ENCODE measurements around the gene SEC24A. TPM values are rescaled to one million over a fixed set of nuclear protein-coding genes. Genes with fewer than 3 reads are reported as not detected.
"Not testable (repeated sequence)": the region's sequence is repeated elsewhere in the genome, so short reads cannot be mapped to it uniquely, and the experiment has no call there.

SEC24A gene
- total RNA-seq, 1 experiment from 2014 or later = 23.3 TPM

DNA sequence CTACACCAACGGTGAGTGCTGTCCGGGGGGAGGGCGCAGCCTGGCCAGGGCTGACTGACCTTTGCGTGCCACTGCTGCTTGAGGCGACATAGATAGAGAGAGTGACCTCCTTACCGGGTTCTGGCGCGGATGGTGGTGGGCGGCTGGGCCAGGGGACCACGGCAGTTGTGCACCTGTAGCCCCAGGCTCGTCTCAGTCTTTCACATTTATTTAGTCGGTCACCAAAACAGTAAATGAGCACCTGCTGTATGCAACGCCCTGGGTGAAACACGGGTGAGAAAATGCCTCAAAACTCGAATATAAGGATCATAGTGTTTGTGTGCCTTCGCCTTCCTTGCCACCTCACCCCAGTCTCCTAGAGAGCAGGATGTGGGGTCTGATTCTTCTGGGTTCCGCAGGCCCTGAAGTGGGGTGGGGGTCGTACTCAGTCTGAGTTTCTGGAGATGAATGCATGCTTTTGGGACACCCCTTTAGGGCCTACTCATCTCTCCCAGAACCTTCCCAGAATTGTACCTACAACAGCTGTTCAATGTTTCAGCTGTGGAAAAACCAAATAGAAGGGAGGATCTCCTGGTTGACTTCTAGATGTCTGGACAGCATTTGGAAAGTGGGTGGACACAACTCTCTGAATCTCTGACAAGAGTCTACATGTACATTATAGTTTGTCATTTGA lies 714 bp downstream of the SEC24A start:
- no peak for DNase-seq (ENCODE audit: low spot score)

- not testable (repeated sequence) for DNase-seq (ENCODE audit: low spot score)
Observed at GRCh38 chr5:134650660-134651059, 2.1 kb downstream of the SEC24A start.

DNA sequence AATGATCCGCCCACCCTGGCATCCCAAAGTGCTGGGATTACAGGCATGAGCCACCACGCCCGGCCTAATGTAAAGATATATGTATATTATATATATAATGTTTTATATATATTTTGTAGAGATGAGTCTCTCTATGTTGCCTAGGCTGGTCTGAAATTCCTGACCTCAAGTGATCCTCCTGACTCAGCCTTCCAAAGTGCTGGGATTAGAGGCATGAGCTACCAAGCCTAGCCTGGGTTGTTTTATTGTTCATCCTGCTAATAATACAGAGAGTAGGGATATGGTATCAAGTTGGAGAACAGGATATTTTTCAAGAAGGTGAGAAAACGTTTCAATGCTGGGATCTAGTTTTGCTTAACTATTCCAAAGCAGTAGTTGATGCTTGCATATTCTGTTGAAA lies 2.9 kb downstream of the SEC24A start:
- no peak for DNase-seq (ENCODE audit: low spot score)

DNA sequence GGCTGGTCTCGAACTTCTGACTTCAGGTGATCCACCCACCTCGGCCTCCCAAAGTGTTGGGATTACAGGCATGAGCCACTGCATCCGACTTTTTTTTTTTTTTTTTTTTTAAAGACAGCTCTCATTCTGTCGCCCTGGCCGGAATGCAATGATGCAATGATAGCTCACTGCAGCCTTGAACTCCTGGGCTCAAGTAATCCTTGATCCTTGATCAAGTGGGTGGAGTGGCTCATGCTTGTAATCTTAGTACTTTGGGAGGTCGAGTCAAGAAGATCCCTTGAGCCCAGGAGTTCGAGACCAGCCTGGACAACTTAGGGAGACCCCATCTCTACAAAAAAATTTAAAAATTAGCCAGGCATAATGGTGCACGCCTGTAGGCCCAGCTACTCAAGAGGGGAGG lies 8.1 kb downstream of the SEC24A start:
- no peak for DNase-seq (ENCODE audit: low spot score)

- DNase-seq (ENCODE audit: low spot score) = no peak
Observed at GRCh38 chr5:134659456-134659855, 10.9 kb downstream of the SEC24A start.

- DNase-seq (ENCODE audit: low spot score) = no peak
Observed at GRCh38 chr5:134659922-134660321, 11.3 kb downstream of the SEC24A start.

- no peak for DNase-seq (ENCODE audit: low spot score)
Observed at GRCh38 chr5:134662971-134663370, 14.4 kb downstream of the SEC24A start.

DNA sequence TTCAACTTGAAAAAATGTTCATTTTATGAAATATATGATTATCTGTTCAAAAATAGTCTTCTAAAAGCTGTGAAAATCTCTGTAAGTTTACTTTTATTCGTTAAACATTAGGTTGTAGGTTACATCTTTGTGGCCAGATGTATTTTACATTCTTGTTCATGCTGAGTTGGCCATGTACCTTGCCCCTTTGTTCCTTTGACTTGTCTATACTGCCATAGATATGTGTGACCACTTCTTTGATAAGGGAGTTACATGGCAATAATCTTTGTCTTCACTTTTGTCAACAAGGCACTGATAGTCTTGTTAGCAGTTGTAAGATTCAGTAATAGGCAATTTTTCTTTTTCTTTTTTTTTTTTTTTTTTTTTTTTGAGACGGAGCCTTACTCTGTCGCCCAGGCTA lies 15.9 kb downstream of the SEC24A start:
- DNase-seq (ENCODE audit: low spot score) = no peak

DNA sequence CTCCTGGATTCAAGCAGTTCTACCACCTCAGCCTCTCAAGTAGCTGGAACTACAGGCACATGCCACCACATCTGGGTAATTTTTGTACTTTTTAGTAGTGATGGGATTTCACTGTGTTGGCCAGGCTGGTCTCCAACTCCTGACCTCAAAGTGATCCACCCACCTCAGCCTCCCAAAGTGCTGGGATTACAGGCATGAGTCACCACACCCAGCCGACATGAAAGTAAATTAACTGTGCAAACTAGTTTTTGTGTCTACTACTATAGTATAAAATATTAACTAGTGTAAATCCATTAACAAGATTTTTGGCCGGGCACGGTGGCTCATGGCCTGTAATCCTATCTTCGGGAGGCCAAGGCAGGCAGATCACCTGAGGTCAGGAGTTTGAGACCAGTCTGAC lies 25.0 kb downstream of the SEC24A start:
- DNase-seq (ENCODE audit: low spot score) = not testable (repeated sequence)

- DNase-seq (ENCODE audit: low spot score) = not testable (repeated sequence)
Observed at GRCh38 chr5:134677357-134677756, 28.8 kb downstream of the SEC24A start.

- DNase-seq (ENCODE audit: low spot score) = not testable (repeated sequence)
Observed at GRCh38 chr5:134690144-134690543, 41.6 kb downstream of the SEC24A start.

- no peak for DNase-seq (ENCODE audit: low spot score)
Observed at GRCh38 chr5:134692722-134693121, 44.1 kb downstream of the SEC24A start.

GRCh38 chr5:134708301-134708700 lies 59.7 kb downstream of the SEC24A start:
- DNase-seq (ENCODE audit: low spot score) = no peak

DNA sequence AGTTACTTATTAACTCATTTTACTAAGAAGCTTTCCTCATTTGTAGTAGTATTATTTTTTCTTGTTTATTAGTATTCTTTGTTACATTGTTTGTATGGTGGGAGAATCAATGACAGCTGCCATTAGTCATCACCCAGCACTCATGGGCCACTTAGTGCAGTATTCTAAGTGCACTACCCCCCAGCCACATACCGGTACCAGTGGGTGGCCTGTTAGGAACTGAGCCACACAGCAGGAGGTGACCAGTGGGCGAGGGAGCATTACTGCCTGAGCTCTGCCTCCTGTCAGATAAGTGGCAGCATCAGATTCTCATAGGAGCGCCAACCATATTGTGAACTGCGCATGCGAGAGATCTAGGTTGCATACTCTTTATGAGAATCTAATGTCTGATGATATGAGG lies 65.5 kb downstream of the SEC24A start:
- no peak for DNase-seq (ENCODE audit: low spot score)

DNA sequence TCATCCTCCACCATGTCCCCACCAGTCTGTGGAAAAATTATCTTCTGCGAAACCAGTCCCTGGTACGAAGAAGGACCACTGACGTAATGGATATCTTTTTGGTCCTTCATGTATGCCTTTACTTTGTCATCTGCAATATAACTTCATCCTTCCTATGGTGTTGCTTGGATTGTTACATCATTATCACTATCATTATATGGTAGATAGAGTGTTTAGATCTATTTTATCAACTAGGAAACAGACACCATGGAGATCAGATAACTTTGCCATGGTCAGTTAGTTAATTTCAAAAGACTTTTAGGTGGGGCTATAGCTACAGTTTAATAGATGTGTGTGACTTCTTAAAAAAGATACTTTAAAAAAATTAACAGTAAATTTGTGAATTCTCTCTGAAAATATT lies 66.0 kb downstream of the SEC24A start:
- no peak for DNase-seq (ENCODE audit: low spot score)

GRCh38 chr5:134715466-134715865 lies 66.9 kb downstream of the SEC24A start:
- DNase-seq (ENCODE audit: low spot score) = not testable (repeated sequence)

GRCh38 chr5:134724872-134725271 lies 76.3 kb downstream of the SEC24A start:
- DNase-seq (ENCODE audit: low spot score) = no peak

GRCh38 chr5:134732819-134733218 lies 84.2 kb downstream of the SEC24A start:
- no peak for DNase-seq (ENCODE audit: low spot score)

DNA sequence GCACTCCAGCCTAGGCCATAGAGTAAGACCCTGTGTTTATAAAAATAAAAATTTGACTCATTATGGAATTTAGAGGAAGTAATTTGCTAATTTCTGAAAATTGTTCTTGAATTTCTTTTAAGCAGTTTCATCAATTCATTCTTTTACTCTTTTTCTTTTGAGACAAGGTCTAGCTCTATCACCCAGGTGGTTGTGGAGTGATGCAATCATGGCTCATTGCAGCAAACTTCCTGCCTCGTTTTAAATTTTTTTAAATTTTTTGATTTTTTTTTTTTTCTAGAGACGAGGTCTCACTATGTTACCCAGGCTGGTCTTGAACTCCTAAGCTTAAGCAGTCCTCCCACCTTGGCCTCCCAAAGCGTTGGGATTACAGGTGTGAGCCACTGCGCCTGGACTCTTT lies 86.7 kb downstream of the SEC24A start:
- DNase-seq (ENCODE audit: low spot score) = no peak

- no peak for DNase-seq (ENCODE audit: low spot score)
Observed at GRCh38 chr5:134736173-134736812, 87.7 kb downstream of the SEC24A start.

- peak; percentile 98 for DNase-seq (ENCODE audit: low spot score)
Observed at GRCh38 chr5:134738133-134738962, 89.8 kb downstream of the SEC24A start, which contains the start of gene CAMLG. TSS of gene CAMLG (plus strand) at chr5:134738548. CDS start at chr5:134738621, 73 bp downstream.

GRCh38 chr5:134738963-134739661 lies 90.5 kb downstream of the SEC24A start:
- peak; percentile 56 for DNase-seq (ENCODE audit: low spot score)
